H1 (cell line): ENCODE measurements around the gene PCDHGB7. TPM values are rescaled to one million over a fixed set of nuclear protein-coding genes. Genes with fewer than 3 reads are reported as not detected.

Experiments
- CREB1 ChIP-seq: IDR thresholded peaks from 2 replicates; pipeline ENCODE4 v1.6.1; 2012; ENCODE audit warnings: inconsistent platforms
- NRF1 ChIP-seq: IDR thresholded peaks from 2 replicates; pipeline ENCODE4 v1.6.1; 2011; ENCODE audit warnings: mild to moderate bottlenecking, low read depth, low read length, improper control_type of control experiment
- PHF8 ChIP-seq: fragments of 200-600 bp; sonication (generic); conservative IDR thresholded peaks from 2 replicates; pipeline ENCODE4 v1.7.1; 2012; ENCODE audit warnings: low read depth, mild to moderate bottlenecking, inconsistent platforms, low read length, moderate library complexity
- POLR2A ChIP-seq, 2 experiments: IDR thresholded peaks; 1 replicate in 1 of 2; 2 replicates in 1 of 2; pipeline ENCODE4 v1.6.1; 2011; ENCODE audit warnings: low read depth in 2 of 2, low read length in 2 of 2, mild to moderate bottlenecking in 2 of 2; ENCODE audit errors: control extremely low read depth in 1 of 2
- RAD21 ChIP-seq, 2 experiments: IDR thresholded peaks in 1 of 2; conservative IDR thresholded peaks in 1 of 2; 2 replicates each; pipeline ENCODE4 v1.6.1; 2011; ENCODE audit warnings: low read depth in 2 of 2, low read length in 2 of 2, improper control_type of control experiment in 1 of 2, inconsistent platforms in 1 of 2, mild to moderate bottlenecking in 1 of 2, moderate library complexity in 1 of 2
- RBBP5 ChIP-seq: IDR thresholded peaks from 2 replicates; pipeline ENCODE4 v1.7.1; 2012; ENCODE audit warnings: low read depth, mild to moderate bottlenecking, inconsistent platforms, low read length, moderate library complexity, borderline replicate concordance
- TAF1 ChIP-seq: IDR thresholded peaks from 2 replicates; pipeline ENCODE4 v1.6.1; 2011; ENCODE audit warnings: mild to moderate bottlenecking, low read depth, low read length
- TAF7 ChIP-seq: optimal IDR thresholded peaks from 2 replicates; pipeline ENCODE3; 2011; ENCODE audit warnings: low read depth, mild to moderate bottlenecking, inconsistent platforms, low read length, moderate library complexity, borderline replicate concordance
- TBP ChIP-seq: IDR thresholded peaks from 2 replicates; pipeline ENCODE4 v1.6.1; 2011; ENCODE audit warnings: low read depth, low read length, improper control_type of control experiment
- TEAD4 ChIP-seq: IDR thresholded peaks from 2 replicates; pipeline ENCODE4 v1.6.1; 2012; ENCODE audit warnings: low read depth, low read length, inconsistent platforms, mixed read lengths
- polyA plus RNA-seq, 7 experiments: library from polyadenylated mRNA; depleted of rRNA in 3 of 7; stranded (reverse) in 5 of 7; unstranded in 2 of 7; fragments of >200 nt in 5 of 7; fragments of 200-250 nt in 2 of 7; gene quantifications; 1 replicate in 5 of 7; 2 replicates in 1 of 7; 4 replicates in 1 of 7; pipeline versions ENCODE4 v1.2.1 to v1.2.3, GENCODE V29; 2011 to 2013; ENCODE audit warnings: missing spikeins in 2 of 7, mixed read lengths in 2 of 7
- total RNA-seq: library from RNA; stranded (reverse); fragmentation: NEBNext Ultra II Directional; extraction: Animal tissue kit (Norgen Biotek cat#: 25700); gene quantifications from 2 replicates; pipeline ENCODE4 v1.2.1, GENCODE V29; 2021
- TF ChIP-seq, protein P1 (sequence below), 3 experiments: IDR thresholded peaks; 1 replicate in 2 of 3; 2 replicates in 1 of 3; pipeline versions ENCODE4 v1.5.1 to v1.6.1; 2011; ENCODE audit warnings: low read length in 3 of 3, mild to moderate bottlenecking in 3 of 3, inconsistent platforms in 2 of 3, low read depth in 1 of 3, moderate library complexity in 1 of 3; ENCODE audit not compliant: insufficient read depth in 1 of 3; ENCODE audit errors: control extremely low read depth in 1 of 3
- TF ChIP-seq, protein P2 (sequence below): IDR thresholded peaks from 2 replicates; pipeline ENCODE4 v1.6.1; 2012; ENCODE audit warnings: inconsistent platforms

The PCDHGB7 gene
- total and polyA plus RNA-seq, 2 of the 8 experiments (the other 6 are each of a cell fraction or from before 2014, with no cell fraction given): 4.1 to 9.5 TPM

DNA sequence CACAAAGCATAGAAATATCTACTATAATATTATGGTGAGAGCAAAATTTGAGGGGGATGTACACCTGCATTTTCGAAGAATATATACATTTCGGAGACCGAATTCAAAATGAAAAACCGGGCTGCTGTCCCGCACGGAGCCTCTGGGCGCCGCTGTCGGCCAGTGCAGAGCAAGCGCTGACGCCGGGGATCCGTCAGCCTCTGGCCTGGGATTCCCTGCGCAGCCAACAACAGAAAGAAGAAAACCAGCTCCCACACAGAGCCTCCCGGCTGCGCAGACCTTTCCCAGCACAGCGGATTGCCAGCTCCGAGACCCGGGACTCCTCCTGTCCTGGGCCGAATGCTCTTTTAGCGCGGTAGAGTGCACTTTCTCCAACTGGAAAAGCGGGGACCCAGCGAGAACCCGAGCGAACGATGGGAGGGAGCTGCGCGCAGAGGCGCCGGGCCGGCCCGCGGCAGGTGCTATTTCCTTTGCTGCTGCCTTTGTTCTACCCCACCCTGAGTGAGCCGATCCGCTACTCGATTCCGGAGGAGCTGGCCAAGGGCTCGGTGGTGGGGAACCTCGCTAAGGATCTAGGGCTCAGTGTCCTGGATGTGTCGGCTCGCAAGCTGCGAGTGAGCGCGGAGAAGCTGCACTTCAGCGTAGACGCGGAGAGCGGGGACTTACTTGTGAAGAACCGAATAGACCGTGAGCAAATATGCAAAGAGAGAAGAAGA is 9.5 kb upstream of the PCDHGB7 start, which contains the start of gene PCDHGB6 (continued):
- TF ChIP-seq, protein P1, sequence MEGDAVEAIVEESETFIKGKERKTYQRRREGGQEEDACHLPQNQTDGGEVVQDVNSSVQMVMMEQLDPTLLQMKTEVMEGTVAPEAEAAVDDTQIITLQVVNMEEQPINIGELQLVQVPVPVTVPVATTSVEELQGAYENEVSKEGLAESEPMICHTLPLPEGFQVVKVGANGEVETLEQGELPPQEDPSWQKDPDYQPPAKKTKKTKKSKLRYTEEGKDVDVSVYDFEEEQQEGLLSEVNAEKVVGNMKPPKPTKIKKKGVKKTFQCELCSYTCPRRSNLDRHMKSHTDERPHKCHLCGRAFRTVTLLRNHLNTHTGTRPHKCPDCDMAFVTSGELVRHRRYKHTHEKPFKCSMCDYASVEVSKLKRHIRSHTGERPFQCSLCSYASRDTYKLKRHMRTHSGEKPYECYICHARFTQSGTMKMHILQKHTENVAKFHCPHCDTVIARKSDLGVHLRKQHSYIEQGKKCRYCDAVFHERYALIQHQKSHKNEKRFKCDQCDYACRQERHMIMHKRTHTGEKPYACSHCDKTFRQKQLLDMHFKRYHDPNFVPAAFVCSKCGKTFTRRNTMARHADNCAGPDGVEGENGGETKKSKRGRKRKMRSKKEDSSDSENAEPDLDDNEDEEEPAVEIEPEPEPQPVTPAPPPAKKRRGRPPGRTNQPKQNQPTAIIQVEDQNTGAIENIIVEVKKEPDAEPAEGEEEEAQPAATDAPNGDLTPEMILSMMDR (IDR thresholded peaks at IDR 0.05; ENCODE audit: control extremely low read depth in 1 of 3, insufficient read depth in 1 of 3, low read depth in 1 of 3, low read length in 3 of 3): peak; percentile 72 to 91 (median 78)
- TF ChIP-seq, protein P2, sequence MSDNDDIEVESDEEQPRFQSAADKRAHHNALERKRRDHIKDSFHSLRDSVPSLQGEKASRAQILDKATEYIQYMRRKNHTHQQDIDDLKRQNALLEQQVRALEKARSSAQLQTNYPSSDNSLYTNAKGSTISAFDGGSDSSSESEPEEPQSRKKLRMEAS: peak; percentile 18; the same call in 1 of the 2 replicates
- TF ChIP-seq NRF1 (peak; percentile 34; the same call in 1 of the 2 replicates), RBBP5 (0 out of 2 replicates have a peak, but pooled peaks have one; percentile 66), TAF1 (0 out of 2 replicates have a peak, but pooled peaks have one; percentile 58), TEAD4 (0 out of 2 replicates have a peak, but pooled peaks have one; percentile 8), PHF8 (peak; percentile 40; the same call in 1 of the 2 replicates), CREB1 (peak; percentile 56; the same call in 1 of the 2 replicates), TBP (0 out of 2 replicates have a peak, but pooled peaks have one; percentile 32), POLR2A (IDR thresholded peaks at IDR 0.05; ENCODE audit: control extremely low read depth in 1 of 2, low read depth in 2 of 2, low read length in 2 of 2) (peak in 1 of 2 experiments; percentile 30; a peak in 1 of 3 replicates), TAF7 (peak; percentile 23), RAD21 (IDR thresholded peaks at IDR 0.05 in 1 of 2, conservative IDR thresholded peaks at IDR 0.05 in 1 of 2; ENCODE audit: low read depth in 2 of 2, low read length in 2 of 2) (peak; percentile 77 to 86)
